Stimulated activated CD8-positive, alpha-beta memory T cell treated with anti-CD3 and anti-CD28 coated beads, Interleukin-4, amount 100 ng/mL, for 1 hour (primary cell): ENCODE measurements around the gene TYW3.
A peak's percentile ranks its signal among the peaks of the same experiment; 100 is the strongest.

Experiments used
- DNase-seq, 2 donors: peaks; one replicate each; pipeline ENCODE4 v3.0.0-alpha.2; 2020; ENCODE audit warnings: low read depth in 2 of 2, low spot score in 1 of 2

TYW3 gene, protein sequence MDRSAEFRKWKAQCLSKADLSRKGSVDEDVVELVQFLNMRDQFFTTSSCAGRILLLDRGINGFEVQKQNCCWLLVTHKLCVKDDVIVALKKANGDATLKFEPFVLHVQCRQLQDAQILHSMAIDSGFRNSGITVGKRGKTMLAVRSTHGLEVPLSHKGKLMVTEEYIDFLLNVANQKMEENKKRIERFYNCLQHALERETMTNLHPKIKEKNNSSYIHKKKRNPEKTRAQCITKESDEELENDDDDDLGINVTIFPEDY

DNA sequence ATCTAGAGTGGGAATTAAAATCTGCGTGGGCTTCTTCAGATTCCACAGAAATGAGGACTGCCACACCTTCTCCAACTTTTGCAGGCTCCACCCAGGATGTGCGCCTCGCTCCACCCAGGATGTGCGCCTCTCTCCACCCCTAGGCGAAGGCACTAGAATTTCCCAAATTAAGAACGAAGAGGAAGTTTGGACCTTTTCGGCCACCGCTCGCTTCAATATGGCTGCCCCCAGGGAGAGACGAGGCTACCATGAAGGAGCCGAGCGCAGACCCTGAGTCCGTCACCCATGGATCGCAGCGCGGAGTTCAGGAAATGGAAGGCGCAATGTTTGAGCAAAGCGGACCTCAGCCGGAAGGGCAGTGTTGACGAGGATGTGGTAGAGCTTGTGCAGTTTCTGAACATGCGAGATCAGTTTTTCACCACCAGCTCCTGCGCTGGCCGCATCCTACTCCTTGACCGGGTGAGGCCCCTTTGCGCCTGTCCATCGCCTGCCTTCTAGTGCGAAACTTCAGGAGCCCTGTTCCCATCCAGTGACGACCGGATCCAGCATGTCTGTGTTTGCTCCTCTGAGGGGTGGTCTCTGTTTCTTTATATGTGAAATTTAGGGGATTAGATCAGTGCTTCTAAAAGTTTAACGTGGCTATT is at the start of gene TYW3, which contains the start of gene CRYZ:
TYW3 (plus strand) TSS at position 193 of the 644 bp plus-strand sequence; CDS start at position 286, 93 bp downstream.
CRYZ (minus strand) TSS at position 91 of the 644 bp plus-strand sequence. CDS start 8,229 bp downstream, outside the sequence.
- DNase-seq = peak; percentile 58 to 69

DNA sequence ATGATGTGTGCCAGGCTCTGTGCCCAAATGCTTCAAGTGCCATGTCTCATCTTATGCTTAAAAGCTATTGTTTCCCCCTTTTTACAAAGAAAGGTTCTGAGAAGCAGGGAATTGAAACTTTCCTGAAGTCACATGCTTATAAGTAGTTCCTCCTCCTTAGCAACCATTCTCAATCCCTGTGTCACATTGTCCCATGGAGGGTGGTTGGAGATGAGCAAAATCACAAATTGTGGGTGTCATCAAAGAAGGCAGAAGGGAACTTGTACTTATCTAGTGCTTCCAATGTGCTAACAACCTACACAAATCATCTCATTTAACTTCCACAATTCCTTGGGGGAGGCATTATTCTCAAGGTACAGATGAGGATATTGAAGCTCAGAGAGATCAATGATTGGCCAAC is 49.3 kb upstream of the TYW3 start:
- DNase-seq = no peak

DNA sequence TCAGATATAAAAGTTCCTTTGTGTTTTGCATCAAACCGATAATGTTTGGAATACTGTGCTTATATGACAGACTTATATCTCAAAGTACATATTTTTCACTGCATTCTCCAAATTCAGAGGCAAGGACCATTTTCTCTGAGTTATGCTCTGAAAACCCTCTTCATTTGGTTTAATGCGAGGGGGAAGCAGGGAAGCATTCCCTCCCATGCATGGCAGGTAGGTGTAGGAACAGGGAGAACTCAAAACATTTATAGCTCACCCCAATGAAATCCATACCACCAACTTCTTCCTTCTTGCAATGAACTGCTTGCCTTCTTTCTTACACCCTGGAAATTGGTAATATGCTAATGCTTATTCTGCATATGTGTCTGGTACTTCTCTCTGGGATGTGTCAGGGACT is 48.7 kb upstream of the TYW3 start:
- no peak for DNase-seq

DNA sequence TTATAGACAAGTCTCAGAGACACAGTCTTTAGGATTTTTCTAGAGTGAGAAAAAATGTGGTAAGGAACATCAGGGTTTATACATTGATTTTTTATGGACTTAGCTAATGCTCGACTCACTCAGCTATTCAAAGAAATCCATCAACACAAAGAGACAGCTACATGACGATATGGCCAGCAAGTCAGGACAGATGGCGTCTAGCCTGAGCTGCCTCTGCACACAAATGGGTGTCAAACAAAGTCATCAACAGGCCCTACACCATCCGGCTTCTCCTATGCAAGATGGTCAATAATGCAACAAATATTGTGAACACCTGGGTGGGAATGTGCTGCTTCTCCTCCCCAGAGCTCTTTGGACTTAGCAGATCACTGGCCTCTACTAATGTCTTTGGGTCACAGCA is 46.0 kb upstream of the TYW3 start:
- no peak for DNase-seq

DNA sequence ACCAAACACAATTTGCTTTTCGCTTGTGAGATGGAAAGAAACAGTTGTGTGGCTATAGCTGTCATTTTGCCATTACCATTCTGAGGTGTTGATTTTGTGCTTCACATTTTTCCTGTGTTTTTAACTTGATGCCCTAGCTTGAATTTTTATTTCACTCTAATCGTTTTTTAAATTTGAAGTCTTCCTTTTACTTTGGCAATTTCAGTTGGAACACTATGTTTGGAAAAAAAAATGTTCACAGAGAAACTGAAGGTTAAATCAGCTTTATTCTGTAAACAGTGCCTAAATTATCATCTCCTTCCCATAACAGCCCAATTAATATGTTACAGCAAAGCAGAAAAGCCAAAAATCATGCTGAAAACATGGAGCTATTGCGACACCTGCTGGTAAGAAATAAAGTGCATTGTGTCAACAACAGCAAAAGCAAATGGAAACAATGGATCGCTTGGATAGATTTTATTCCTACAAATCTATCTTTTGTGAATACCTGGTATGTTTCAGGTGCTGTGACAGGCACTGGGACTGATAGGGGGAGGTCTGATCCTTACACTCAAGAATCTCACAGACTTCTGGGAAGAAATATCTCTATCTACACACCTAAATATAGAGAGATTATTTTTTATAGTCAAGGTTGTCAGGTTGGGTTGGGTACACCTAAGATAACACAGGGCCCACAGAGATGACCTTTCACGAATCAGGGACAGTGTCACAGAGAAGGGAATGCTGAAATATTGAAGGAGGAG is 43.2 kb upstream of the TYW3 start:
- no peak for DNase-seq

DNA sequence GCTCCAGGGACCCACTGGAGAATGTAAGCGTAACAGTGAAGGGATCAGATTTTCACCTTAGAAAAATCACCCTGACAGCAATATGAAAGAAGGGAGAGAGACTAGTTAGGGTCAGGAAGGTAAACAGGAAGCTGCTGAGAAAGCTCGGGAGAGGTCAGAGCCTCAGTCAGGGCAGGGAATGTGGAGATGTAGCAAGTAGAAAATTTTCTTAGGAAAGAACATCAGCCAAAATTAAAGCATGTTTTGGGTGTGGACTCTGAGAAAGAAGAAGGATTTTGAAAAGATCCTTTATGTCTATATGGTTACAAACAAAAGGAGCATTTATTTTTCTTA is 42.6 kb upstream of the TYW3 start:
- no peak for DNase-seq

DNA sequence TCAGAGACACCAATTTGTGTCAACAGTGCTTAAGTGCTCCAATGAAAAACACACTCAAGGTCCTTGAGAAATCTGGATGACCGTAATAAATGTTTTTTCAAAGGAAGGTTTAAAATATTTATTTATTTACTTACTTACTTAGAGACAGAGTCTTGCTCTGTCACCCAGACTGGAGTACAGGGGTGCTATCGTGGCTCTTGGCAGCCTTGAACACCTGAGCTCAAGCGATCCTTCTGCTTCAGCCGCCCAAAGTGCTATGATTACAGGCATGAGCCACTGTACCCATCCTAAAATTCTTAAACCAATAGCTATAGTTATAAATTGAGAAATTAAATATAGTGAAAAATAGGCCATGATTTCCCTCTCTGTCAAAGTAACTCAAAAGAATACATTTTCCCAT is 42.0 kb upstream of the TYW3 start:
- DNase-seq = no peak

DNA sequence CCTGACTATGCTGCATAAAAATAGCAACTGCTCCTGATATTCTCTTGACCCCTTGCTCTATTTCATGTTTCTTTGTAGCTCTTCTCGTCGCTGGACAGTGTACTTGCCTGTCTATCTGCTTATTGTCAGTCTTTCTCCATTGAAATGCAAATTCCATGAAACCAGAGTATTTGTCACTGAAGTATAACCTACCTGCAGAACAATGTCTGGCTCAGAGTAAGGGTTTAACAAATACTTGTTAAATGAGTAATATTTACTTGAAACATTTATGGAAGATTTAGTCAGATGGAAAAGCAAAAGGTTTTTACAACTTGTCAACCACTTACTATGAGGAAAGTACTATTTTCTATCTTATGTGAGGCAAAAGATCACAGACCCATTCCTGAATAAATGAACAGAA is 39.5 kb upstream of the TYW3 start:
- no peak for DNase-seq

DNA sequence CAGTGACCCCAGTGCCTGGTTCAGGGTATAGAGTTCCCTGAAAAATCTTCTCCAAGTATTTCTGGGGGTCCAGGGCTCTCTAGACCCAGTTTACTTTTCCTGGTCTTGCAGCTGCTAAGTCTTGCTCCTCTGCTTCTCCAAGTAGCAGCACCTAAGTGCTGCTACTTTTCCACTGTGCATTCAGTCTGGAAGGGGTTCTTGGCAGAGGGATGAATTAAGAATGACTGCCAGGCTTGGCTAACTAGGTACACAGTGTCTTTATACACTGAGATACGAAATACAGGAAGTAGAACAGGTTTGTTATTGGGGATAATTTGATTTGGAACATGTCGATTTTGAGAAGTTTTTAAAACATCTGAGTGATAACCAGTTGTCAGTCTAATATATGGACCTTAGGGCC is 35.1 kb upstream of the TYW3 start:
- no peak for DNase-seq

DNA sequence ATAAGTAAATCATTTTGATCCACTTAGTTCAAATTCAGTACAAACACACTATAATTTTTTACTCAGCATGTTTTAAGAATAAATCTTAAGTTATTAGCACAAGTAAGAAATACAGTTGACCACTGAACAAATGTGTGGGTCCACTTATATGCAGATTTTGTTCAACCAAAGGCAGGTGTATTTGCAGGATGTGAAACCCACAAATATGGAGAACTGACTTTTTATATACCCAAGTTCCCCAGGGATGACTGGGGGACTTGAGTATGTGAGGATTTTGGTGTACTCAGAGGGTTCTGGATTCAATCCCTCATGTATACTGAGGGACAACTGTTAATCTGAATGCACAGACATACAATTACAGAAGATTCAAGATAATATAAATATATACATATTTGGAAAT is 33.6 kb upstream of the TYW3 start:
- no peak for DNase-seq

DNA sequence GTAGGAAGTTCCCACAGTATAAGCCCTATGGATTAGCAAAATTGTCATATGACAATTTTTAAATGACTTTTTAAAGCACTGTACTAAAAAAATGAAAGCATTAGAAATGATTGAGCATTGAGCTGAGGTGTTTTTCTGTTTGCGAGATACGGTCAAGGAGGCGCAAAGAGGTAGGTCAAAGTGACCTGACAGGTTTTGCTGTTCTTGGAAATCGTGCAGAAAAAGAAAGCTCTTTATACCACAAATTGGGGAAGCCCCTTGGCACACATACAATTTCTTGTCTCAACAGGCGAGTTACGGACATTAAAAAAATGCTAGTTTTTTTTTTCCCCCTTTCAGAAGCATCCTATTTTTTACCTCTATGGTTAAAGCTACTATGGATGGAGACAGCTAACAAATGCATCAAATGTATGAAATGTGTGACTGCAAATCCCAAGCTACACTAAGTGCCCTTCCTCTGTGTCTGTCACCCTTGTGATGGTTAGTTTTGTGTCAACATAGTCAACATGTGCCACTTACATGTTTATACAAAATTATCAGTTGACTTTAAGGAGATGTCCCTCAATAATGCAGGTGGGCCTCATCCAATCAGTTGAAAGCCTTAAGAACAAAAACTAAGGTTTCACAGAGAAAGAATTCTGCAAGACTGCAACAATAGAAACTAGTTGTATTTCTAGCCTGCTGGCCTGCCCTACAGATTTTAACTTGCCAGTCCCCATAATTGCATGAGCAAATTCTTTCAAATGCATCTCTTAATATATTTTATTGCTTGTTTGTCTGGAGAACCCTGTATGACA is 29.4 kb upstream of the TYW3 start:
- no peak for DNase-seq

DNA sequence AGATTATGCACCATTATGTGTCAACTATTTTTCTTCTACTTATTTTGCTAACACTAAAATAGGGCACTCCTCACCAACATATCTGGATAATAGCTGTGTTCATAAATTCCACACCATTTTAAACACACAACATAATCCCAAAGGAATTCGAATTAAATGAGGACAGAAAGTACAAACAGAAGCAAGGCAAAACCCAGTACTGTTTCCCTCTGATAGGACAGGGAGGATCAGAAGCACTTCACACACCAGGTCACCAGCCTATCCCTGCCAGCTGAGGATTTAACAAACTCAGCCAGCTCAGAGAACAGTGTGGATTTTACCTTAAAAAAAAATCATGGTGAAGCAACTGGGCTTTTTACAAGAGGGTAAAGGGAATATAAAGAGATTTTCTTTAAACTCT is 20.1 kb upstream of the TYW3 start:
- DNase-seq = no peak

DNA sequence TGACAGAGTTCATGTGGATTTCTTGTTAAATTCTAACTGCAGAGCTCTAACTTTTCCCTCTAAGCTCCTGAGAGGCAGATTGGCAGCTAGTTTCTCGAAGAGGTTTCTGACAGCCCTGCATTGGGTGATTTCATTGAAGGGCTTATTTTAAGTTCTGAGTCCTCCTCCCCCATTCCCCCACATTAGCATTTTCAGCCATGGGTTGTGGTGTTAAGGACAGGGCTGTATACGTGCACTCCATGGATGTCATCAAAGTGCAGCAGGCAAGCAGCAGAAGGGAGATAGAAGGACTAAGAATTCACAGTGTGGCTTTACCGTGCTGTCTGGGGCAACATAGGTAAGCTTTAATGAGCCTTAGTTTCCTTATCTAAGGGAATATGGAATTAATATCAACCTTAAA is 19.1 kb upstream of the TYW3 start:
- DNase-seq = no peak

DNA sequence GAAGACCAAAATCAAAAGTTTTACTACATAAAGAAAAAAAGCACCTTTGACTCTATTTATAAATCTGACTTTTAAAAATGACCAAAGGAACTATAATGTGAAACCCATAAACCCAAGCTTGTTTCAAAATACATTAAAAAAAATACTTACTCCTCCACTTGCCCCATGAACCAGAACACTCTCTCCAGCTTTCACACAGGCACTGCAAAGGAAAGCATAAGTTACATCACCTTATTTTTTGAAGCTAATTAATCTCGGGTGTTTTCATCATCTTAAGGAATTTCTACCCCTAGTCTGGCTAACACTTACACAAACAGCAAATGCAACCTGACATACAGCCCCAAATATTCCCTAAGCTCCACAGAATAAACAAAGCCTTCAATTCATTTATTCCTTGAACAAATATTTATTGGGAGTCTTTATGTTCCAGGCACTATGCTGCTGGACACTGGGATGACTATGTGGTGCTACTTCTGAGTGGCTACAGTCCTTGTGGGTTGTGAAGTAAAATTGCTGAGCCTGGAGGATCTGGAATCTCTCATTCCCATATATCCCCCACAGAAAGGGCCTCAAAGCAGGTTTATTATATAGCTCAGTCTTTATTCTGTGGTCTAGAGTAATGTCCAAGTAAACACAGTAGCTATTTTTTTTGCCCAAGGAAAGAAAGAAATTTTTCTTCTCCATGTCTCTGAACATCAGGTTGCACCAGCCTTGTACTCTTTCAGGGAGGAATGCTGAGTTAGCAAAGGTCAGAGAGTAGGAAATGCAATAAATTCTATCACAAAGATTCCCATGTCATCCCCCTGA is 18.3 kb upstream of the TYW3 start:
- DNase-seq = no peak

DNA sequence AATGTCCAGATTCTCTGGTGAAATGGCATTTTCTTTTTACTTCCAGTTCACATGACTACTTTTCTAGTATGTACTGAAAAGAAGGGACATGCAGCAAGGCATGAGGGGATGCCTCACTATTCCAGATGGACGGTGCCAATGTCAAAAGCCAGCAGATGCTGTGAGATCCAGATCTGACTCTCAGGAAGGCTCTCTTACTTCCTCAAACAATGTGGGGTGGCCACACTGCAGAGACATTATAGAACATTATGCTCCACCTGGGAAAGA is 17.8 kb upstream of the TYW3 start:
- DNase-seq = no peak

DNA sequence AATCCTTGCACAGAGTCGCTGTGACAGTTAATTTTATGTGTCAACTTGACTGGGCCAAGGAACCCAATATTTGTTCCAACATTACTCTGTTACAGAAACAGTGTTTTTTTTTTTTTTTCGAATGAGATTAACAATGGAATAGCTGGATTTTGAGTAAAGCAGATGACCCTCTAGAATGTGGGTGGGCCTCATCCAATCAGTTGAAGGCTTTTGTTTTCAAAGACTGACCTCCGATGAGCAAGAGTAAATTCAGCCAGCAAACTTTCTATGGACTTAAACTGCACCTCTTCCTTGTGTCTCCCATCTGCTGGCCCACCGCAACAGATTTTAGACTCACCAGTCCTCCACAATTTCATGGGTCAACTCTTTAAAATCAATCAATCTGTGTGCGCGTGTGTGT is 17.1 kb upstream of the TYW3 start:
- no peak for DNase-seq

DNA sequence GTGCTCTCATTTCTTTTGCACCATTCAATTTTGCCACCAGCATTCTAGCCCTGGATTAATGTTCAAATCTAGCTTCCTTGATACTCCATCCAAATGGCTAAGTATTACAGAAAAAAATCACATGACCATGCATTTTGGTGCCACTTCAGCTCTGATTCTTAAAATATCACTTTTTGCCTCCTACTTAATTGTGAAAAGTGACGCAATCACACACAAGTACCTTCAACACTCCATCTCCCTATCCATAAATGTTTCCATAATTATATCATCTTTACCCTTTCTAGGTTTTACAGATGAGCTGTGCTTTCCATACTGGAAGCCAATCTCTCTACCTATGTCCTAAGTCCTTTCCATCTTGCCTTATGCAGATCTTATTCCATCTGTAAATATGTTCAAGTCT is 16.1 kb upstream of the TYW3 start:
- DNase-seq = no peak

DNA sequence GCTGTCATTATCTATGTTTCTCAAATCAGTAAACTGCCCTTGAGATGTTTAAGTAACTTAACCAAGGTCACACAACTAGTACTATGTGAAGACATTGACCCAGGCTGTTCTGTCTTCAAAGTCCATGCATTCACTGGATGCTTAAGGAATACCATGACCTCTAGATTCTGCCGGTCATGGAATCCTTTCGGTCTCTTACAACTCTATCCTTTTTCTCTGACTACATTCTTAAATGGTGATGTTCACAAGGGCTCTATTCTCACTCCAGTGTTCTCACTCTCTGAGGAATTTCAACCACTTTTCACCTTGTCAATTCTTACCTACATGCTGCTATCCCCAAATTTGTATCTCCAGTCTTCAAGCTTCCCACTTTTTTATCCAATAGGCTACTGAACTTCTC is 15.3 kb upstream of the TYW3 start:
- DNase-seq = no peak

DNA sequence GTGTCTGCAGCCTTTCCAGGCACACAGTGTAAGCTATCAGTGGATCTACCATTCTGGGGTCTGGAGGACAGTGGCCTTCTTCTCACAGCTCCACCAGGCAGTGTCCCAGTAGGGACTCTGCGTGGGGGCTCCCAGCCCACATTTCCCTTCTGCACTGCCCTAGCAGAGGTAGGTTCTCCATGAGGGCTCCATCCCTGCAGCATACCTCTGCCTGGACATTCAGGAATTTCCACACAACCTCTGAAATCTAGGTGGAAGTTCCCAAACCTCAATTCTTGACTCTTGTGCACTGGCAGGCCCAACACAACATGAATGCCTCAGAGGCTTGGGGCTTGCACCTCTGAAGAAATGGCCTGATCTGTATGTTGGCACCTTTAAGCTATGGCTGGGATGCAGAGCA is 6.9 kb upstream of the TYW3 start:
- no peak for DNase-seq

DNA sequence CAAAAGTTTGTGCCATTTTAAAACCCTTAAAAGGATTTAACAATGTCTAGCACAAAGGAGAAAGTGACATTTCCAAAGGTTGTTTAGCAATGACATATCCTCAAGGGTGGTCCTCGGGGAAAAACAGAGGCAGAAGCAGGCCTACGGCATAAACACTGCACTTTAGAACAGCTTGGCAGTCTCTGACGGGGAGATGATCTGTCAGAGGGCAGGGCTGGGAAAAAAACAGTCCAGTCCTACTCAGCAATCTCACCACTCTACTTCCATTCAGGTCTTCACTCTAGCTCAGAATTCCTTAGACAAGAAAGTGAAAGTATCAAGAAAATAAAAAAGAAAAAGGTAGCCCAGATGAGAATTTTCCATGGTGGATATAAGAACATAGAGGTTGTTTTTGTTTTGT is 4.2 kb upstream of the TYW3 start:
- no peak for DNase-seq
